ENCODE data around the gene CD3G.
"Not testable (repeated sequence)": the region's sequence is repeated elsewhere in the genome, so short reads cannot be mapped to it uniquely, and the experiment has no call there.

Gene CD3G

DNA sequence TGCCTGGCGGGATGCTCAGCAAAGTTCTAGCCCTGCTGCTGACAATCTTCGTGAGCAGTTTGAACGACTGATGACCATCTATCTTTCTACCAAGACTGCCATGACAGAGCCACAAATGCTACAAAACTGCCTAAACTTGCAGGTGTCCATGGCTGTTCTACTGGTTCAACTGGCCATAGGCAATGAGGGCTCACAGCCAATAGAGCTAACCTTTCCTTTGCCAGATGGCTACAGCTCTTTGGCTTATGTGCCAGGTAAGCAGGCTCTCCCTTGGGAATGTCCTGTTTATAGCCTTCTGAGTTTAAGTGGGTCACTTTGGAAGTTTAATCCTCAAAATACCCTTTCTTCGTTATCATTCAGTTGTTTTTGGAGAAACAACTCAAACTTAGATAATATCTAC, 35.4 kb downstream of the CD3G start:
- no peak for DNase-seq (ENCODE audit: low read depth in 3 of 3)

DNA sequence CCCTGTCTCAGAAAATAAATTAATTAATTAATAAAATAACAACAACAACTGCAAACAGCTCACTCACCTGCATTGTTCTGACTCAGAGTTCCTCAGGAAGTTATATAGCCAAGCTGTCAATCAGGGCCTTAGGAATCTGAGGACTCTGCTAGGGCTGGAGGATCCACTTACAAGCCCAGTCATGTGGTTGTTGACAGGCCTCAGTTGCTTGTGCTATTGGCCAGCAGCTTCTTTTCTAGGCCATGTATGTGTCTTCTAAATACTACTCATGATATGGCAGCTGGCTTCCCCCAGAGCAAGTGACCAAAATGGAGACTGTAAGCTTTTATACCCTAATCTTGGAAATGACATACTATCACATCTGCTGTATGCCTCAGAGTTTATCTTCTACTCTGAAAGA, 36.4 kb downstream of the CD3G start:
- no peak for DNase-seq (ENCODE audit: low read depth in 3 of 3)

DNA sequence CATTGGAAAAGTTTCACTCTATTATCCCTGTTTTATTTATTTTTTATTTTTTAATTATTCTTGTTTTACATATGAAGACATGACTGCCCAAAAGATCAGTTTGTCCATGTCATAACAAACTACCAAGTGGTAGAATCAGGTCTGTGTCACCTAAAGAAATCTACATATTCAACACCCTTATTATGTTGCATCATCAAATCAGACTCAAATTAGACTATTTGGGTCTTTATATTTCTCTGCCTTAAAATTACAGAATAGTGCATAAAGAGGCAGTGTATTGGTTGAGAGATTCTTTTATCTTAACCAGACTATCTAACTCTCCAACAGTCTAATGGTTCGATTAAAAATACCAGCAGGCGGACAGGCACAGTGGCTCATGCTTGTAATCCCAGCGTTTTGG, 38.8 kb downstream of the CD3G start:
- DNase-seq (ENCODE audit: low read depth in 3 of 3), result no peak

DNA sequence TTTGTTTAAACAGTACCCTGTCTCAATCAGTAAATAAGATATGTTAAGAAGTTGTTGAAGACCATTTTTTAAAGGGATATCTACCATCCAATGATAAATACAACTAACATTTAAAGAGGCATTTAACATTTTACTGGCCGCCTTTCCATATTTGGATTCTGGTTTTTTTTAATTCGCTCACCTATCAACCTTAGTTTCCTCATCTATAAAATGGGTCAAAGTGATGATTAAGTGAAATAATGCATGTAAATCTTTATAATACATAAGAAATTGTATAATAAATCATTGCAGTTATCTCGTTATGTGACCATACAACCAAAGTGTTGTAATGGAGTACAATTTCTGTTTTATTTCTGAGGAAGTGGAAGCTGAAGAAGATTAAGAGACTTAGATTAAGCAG, 39.5 kb downstream of the CD3G start:
- DNase-seq (ENCODE audit: low read depth in 3 of 3), result no peak

DNA sequence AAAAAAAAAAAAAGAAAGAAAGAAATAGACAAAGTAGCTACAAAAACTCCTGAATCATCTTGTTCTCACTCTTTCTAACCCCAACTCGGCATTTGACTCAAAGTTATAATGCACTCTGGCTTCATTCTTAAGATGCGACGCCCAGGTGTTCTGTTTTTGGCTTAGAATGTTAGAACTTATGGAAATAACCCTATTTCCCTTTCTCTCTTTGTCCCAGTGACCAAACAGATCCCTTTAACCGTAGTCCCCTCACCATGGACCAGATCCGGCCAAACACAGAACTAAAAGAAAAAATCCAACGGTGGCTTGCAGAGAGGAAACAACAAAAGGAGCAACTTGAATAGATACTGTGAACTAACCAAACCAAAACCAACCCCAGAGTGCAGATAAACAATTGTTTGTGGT, 52.0 kb downstream of the CD3G start:
- DNase-seq (ENCODE audit: low read depth in 3 of 3), result no peak

DNA sequence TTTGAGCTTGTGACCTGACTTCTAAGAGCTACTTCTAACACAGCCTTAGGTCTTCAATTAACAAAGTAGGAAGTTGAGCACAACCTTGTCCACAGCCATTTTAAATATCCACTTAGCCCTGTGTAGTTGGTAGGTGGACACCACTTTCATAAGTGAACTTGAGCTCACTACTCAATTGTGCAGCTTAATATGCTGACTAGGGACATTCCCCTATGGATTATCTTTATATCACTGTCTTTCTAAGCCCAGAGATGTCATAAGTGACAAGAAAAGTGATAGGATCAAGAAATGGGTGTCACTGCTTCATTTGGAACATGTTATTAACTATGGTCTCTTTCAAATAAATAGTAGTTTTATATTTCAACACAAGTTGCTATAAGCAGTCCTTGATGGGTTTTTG, 53.3 kb downstream of the CD3G start:
- DNase-seq (ENCODE audit: low read depth in 3 of 3), result no peak

DNA sequence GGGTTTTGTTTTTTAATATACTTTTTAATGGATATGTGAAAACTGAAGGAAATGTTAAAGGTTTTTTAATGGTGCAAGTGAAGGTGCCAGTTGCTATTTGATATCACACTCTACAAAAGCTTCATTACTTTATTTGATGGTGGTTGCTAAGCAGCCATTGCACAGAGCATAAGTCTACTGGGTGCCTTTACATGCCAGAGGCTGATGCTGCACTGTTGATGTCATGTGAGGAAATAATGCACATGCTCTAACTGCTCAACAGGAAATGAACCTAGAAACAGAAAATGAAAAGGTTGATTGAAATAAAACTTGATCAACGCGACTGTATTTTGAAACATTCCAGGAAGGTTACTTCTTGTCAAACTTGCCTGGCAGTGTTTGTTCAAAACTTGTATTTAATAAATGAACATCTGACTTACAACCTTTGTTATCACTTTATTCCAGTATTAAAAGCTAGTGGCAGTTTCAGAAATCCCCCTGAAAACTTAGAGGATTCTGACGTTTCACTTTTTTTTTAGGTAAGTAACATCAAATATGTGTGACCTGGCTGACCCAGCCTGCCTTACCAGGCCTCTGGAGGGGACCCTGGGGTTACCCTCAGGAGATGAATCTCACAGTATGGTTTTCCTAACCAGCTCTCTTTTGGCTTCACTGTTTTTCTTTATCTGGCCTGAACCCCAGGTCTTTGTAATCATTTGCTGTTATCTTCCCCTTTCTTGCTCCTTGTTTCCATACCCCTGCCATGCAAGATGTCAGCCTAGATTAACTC, 54.8 kb downstream of the CD3G start:
- no peak for DNase-seq (ENCODE audit: low read depth in 3 of 3)

DNA sequence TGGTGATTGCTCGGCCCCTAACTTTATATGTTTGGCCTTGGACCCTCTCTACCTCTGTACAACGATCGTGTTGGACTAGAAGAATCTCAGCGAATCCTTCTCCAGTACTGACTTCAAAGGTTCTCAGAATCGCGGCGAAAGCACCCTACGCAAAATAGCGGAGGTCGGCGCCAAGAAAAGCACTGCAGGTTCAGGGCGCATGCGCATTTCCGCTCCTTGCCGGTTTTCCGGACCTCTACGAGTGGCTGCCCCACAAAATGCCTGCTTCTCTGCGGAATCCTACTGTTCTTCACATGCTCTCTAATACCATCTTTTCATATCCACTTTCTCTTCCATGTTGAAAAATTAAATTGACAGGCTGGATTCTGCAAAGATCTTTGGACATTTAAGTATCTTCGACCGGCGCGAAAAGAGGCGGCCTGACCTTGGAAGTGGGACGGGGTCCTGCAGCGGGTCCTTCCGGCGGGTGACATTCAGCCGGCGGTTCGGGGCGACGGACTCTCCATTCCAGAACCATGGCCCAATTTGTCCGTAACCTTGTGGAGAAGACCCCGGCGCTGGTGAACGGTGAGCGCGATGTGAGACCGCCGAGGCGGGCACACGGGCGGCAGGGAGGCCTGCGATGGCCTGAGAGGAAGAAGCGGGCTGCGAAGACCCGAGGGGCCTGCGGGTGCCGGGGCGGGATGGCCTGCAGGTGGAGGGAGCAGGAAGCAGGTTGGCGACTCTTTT, 57.2 kb downstream of the CD3G start, which contains the start of gene ATP5MG:
Gene ATP5MG, plus strand, starts transcription at position 456 of the 729 bp plus-strand sequence. Its CDS starts 60 bp downstream, at position 516.
- peak; percentile 87 to 90 (median 87) for DNase-seq (ENCODE audit: low read depth in 3 of 3)

DNA sequence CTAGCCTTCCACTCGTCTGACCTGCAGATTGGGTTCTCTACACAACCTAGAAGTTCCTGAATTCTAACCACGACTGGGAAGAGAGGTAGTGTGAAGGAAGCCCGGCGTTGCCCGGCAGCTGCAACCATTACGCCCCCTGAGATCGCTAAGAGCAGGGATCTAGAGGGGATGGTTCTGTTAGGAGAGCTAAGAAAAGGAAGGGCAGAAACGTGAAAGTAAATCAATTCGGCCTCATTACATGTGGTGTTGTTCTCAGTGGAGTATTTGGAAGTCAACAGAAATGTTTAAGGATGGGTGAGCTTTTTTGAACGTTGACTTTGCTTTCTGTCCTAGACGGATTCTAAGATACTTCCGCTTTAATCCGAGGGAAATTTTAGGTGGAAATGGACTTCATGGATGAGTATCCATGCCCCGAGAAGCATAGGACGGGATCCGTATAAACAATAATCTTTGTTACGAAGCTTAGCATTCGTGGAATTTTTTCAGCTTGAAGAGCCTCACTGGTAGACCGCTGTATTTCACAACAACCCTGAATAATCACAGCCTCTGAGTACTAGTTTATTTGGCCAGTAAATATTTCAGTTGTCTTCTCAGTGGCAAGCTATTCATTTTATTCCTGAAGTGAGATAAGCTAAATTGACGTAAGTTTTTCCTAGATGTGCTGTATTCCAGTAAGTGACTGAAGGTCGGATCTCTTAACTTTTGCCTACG, 57.9 kb downstream of the CD3G start:
- DNase-seq (ENCODE audit: low read depth in 3 of 3), result no peak

DNA sequence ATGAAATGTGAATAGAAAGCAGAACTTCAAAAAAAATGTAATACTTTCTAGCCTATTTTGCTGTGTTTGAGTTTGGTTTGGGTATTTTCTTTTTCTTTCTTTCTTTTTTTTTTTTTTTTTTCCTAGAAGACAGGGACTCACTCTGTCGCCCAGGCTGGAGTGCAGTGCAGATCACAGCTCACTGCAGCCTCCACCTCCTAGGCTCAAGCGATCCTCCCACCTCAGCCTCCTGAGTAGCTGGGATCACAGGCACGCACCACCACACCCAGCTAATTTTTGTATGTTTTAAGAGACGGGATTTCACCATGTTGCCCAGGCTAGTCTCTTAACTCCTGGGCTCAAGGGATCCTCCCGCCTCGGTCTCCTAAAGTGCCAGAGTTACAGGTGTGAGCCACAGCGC, 58.5 kb downstream of the CD3G start:
- not testable (repeated sequence) for DNase-seq (ENCODE audit: low read depth in 3 of 3)
